ENCODE results near the gene CFAP53. TPM values are rescaled to one million over a fixed set of nuclear protein-coding genes. Genes with fewer than 3 reads are reported as not detected.

The CFAP53 gene
- total and polyA plus RNA-seq, 2 of the 13 experiments (the other 11 are each of a cell fraction or from before 2014, with no cell fraction given): 0.05 to 0.07 TPM

DNA sequence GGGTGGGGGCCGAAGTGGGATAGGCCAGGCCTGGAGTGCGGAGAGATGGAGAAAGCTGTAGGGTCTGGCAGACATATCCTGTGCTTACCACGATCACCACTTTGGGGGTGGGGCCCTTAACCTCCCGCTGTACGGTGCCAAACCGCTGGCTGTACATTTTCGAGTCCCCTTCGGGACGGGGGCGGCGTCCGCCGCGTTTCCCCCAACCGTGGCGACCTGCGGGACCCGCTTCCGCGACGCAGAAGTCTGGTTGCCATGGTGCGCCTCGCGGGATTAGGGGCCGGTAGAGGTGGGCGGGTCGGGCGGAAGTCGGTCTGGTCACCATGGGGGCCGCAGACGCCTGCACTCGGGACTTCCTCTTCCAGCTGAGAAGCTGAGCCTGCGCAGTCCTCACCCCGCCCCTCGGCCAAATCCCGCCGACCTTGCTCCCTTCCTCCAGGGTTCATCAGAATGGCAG lies at the start of gene CFAP53 (continued):
- TF ChIP-seq, protein P1, sequence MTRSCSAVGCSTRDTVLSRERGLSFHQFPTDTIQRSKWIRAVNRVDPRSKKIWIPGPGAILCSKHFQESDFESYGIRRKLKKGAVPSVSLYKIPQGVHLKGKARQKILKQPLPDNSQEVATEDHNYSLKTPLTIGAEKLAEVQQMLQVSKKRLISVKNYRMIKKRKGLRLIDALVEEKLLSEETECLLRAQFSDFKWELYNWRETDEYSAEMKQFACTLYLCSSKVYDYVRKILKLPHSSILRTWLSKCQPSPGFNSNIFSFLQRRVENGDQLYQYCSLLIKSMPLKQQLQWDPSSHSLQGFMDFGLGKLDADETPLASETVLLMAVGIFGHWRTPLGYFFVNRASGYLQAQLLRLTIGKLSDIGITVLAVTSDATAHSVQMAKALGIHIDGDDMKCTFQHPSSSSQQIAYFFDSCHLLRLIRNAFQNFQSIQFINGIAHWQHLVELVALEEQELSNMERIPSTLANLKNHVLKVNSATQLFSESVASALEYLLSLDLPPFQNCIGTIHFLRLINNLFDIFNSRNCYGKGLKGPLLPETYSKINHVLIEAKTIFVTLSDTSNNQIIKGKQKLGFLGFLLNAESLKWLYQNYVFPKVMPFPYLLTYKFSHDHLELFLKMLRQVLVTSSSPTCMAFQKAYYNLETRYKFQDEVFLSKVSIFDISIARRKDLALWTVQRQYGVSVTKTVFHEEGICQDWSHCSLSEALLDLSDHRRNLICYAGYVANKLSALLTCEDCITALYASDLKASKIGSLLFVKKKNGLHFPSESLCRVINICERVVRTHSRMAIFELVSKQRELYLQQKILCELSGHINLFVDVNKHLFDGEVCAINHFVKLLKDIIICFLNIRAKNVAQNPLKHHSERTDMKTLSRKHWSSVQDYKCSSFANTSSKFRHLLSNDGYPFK (CRISPR knock-in tag; IDR thresholded peaks at IDR 0.05; ENCODE audit: borderline replicate concordance): peak; percentile 38; the same call in 1 of the 2 replicates
- TF ChIP-seq AKAP8 (CRISPR knock-in tag; IDR thresholded peaks at IDR 0.05) (peak; percentile 77; the same call in 1 of the 2 replicates), CHD2 (IDR thresholded peaks at IDR 0.05; ENCODE audit: low read depth, low read length) (peak; percentile 91), POLR2AphosphoS5 (IDR thresholded peaks at IDR 0.05; ENCODE audit: low read depth, low read length) (0 out of 2 replicates have a peak, but pooled peaks have one; percentile 19), PCBP1 (IDR thresholded peaks at IDR 0.05; ENCODE audit: borderline replicate concordance, low read depth, low read length) (no peak), PPARG (CRISPR knock-in tag; conservative IDR thresholded peaks at IDR 0.05) (no peak), ATAD3A (CRISPR knock-in tag; IDR thresholded peaks at IDR 0.05) (no peak), TBP (CRISPR knock-in tag; IDR thresholded peaks at IDR 0.05) (no peak), RXRA (CRISPR knock-in tag; IDR thresholded peaks at IDR 0.05) (peak; percentile 51; the same call in 1 of the 2 replicates), ZNF501 (CRISPR knock-in tag; IDR thresholded peaks at IDR 0.05) (peak; percentile 83), ZNF570 (CRISPR knock-in tag; IDR thresholded peaks at IDR 0.05; ENCODE audit: borderline replicate concordance) (no peak), BCL6 (CRISPR knock-in tag; IDR thresholded peaks at IDR 0.05) (no peak; the same call in 1 of the 2 replicates), ZKSCAN8 (CRISPR knock-in tag; IDR thresholded peaks at IDR 0.05; ENCODE audit: borderline replicate concordance) (no peak), CC2D1A (CRISPR knock-in tag; IDR thresholded peaks at IDR 0.05) (0 out of 2 replicates have a peak, but pooled peaks have one; percentile 46), ZNF883 (CRISPR knock-in tag; IDR thresholded peaks at IDR 0.05; ENCODE audit: not compliant biosample characterization) (no peak)
- TF ChIP-seq, protein P2, sequence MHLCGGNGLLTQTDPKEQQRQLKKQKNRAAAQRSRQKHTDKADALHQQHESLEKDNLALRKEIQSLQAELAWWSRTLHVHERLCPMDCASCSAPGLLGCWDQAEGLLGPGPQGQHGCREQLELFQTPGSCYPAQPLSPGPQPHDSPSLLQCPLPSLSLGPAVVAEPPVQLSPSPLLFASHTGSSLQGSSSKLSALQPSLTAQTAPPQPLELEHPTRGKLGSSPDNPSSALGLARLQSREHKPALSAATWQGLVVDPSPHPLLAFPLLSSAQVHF (CRISPR knock-in tag; IDR thresholded peaks at IDR 0.05): no peak
- TF ChIP-seq, protein P3, sequence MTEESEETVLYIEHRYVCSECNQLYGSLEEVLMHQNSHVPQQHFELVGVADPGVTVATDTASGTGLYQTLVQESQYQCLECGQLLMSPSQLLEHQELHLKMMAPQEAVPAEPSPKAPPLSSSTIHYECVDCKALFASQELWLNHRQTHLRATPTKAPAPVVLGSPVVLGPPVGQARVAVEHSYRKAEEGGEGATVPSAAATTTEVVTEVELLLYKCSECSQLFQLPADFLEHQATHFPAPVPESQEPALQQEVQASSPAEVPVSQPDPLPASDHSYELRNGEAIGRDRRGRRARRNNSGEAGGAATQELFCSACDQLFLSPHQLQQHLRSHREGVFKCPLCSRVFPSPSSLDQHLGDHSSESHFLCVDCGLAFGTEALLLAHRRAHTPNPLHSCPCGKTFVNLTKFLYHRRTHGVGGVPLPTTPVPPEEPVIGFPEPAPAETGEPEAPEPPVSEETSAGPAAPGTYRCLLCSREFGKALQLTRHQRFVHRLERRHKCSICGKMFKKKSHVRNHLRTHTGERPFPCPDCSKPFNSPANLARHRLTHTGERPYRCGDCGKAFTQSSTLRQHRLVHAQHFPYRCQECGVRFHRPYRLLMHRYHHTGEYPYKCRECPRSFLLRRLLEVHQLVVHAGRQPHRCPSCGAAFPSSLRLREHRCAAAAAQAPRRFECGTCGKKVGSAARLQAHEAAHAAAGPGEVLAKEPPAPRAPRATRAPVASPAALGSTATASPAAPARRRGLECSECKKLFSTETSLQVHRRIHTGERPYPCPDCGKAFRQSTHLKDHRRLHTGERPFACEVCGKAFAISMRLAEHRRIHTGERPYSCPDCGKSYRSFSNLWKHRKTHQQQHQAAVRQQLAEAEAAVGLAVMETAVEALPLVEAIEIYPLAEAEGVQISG (CRISPR knock-in tag; IDR thresholded peaks at IDR 0.05): peak; percentile 79
- TF ChIP-seq, protein P4, sequence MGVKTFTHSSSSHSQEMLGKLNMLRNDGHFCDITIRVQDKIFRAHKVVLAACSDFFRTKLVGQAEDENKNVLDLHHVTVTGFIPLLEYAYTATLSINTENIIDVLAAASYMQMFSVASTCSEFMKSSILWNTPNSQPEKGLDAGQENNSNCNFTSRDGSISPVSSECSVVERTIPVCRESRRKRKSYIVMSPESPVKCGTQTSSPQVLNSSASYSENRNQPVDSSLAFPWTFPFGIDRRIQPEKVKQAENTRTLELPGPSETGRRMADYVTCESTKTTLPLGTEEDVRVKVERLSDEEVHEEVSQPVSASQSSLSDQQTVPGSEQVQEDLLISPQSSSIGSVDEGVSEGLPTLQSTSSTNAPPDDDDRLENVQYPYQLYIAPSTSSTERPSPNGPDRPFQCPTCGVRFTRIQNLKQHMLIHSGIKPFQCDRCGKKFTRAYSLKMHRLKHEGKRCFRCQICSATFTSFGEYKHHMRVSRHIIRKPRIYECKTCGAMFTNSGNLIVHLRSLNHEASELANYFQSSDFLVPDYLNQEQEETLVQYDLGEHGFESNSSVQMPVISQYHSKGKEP (CRISPR knock-in tag; IDR thresholded peaks at IDR 0.05): no peak
- TF ChIP-seq, protein P5, sequence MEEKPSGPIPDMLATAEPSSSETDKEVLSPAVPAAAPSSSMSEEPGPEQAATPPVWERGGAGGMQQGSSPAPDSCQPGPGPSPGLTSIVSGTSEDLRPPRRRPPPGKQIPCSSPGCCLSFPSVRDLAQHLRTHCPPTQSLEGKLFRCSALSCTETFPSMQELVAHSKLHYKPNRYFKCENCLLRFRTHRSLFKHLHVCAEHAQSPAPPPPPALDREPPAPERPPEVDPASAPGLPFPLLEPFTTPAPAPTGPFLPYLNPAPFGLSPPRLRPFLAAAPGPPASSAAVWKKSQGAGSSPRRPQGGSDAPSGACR (CRISPR knock-in tag; IDR thresholded peaks at IDR 0.05): no peak
